RKO (cell line): ENCODE measurements around the gene SPATA31A1.
"Not testable (repeated sequence)": the region's sequence is repeated elsewhere in the genome, so short reads cannot be mapped to it uniquely, and the experiment has no call there.

Source experiments
- DNase-seq: peaks from one replicate; pipeline ENCODE4 v3.0.0-alpha.2; 2016; ENCODE audit warnings: low spot score

The SPATA31A1 gene

DNA sequence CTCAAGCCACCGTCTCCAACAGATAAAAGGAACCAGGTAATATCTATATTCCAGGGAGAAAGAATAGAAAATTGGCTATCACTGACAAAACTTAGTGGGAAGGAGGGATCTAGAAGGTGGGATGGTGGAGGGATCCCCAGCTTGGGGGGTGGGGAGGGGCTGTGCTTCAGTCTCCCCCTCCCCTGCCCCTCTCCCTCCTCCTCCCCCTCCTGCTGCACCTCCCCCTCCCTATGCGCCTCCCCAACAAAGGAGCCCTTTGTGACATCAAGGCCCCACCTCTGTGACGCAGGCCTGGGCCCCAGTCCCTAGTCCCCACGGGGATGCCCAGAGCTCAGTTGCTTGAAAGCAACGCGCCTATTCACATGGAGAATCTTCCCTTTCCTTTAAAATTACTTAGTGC is at the start of gene SPATA31A1:
Gene SPATA31A1 (plus strand): TSS at position 301 of the 400 bp plus-strand sequence. CDS start 62 bp downstream, at position 363.
- DNase-seq = not testable (repeated sequence)

DNA sequence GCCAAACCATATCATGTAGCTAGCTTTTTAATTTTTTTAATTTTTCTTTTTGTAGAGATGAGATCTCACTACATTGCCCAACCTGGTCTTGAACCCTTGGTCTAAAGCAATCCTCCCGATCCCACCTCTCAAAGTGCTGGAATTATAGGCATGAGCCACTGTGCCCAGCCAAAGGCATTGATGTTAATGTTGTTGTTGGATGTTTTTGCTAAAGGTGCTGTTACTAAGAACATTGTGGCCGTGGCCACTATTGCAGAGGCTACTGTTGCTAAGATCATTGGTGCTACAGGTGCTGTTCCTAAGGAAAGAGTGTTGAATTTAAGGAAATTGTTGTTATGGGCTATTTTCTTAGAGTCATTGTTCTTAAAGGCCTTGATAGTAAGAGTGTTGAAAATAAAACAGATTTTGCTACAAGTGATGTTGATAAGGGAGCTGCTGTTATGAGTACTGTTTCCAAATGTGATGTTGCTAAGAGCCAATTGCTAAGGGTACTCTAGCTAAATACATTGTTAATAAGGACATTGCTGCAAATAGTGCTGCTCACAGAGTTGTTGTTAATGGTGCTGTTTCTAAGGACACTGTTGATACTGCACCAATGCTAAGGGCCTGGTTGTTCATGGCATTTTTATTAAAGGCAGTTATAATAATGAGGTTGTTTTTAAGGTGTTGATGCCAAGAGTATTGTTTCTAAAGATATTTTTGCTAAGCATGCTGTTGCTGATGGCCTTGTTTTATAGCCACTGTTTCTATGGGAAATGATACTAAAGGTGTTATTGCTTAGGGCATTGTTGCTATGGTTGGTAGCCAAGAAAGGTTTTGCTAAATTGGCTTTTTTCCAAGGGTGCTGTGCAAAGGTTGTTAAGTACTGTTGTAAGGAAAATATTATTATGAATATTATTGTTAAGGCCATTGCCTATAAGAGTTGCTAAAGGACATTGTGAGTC is 52.1 kb downstream of the SPATA31A1 start:
- DNase-seq = not testable (repeated sequence)

DNA sequence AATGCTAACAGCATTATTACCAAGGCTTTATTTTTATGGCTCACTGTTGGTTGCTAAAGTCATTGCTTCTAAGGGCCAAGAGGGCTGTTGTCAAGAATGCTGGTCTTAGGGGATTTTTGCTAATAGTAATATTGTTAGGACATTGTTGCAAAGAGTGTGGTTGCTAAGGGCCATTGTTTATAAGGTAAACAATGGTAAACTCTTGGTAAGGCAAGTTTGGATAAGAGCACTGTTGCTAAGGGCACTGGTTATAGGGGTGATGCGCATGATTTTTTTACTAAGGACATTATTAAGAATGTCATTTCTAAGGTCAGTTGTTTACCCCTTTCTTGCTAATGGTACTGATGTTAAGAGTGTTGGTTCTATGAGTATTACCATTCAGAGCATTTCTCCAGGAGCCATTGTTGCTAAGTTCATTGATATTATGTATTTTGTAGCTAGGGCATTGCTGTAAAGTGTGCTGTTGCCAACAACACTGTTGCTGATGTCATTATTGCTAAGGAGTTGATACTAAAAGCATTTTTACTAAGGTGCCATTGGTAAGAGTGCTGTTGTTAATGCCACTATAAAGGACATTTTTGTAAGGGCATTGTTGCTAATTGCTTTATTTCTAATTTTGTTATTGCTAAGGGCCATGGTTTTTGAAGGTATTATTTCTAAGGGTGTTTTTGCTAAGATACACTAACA is 55.9 kb downstream of the SPATA31A1 start:
- DNase-seq = not testable (repeated sequence)
